Caco-2 (cell line): ENCODE measurements around the gene NRL. TPM values are rescaled to one million over a fixed set of nuclear protein-coding genes. Genes with fewer than 3 reads are reported as not detected.

ENCODE experiments used
- BruUV-seq: library from RNA; stranded (reverse); fragments of 400-500 nt; replicated peaks from 2 replicates; lab custom pipeline; 2021; lab: Mats Ljungman, UMichigan
- CTCF ChIA-PET: fragments of 300-600 bp; sonication (Branson Sonifier 250); formaldehyde crosslinking; loops from one replicate; lab custom pipeline; 2022; ENCODE audit warnings: antibody characterized with exemption; lab: Charles Lee
- POLR2A ChIA-PET: fragments of 300-600 bp; sonication (Branson Sonifier 250); formaldehyde crosslinking; loops from one replicate; lab custom pipeline; 2022; ENCODE audit warnings: antibody characterized with exemption; lab: Charles Lee
- DNase-seq, 2 experiments: peaks; one replicate each; pipeline versions ENCODE4 v3.0.0 to v3.0.0-alpha.2; 2020 to 2022
- H3K27me3 ChIP-seq: replicated peaks from 2 replicates; pipeline ENCODE4 v1.6.0; 2011; ENCODE audit warnings: low read length; ENCODE audit not compliant: control insufficient read depth, insufficient read depth
- H3K36me3 ChIP-seq: 2 replicates; pipeline ENCODE4 v1.5.1; 2011; ENCODE audit warnings: low read length; ENCODE audit not compliant: control insufficient read depth, insufficient read depth
- H3K4me1 ChIP-seq: fragments of 250-450 bp; sonication (Bioruptor Pico); 2 replicates; pipeline ENCODE4 v1.5.1; 2020; ENCODE audit warnings: mild to moderate bottlenecking
- H3K4me3 ChIP-seq: 2 replicates; pipeline ENCODE4 v1.5.1; 2011; ENCODE audit warnings: low read depth, mild to moderate bottlenecking, control low read depth, low read length
- H3K9me3 ChIP-seq: fragments of 250-450 bp; sonication (Bioruptor Pico); 2 replicates; pipeline ENCODE4 v1.5.1; 2020; ENCODE audit warnings: mild to moderate bottlenecking, moderate library complexity
- H3K27ac Mint-ChIP-seq: one replicate; pipeline ENCODE4 v1.8.0; 2022; ENCODE audit warnings: mixed read lengths; ENCODE audit not compliant: unreplicated experiment
- H3K27me3 Mint-ChIP-seq: one replicate; pipeline ENCODE4 v1.8.0; 2022; ENCODE audit warnings: mixed read lengths; ENCODE audit not compliant: insufficient read depth, unreplicated experiment
- H3K36me3 Mint-ChIP-seq: one replicate; pipeline ENCODE4 v1.8.0; 2022; ENCODE audit warnings: mild to moderate bottlenecking, mixed read lengths; ENCODE audit not compliant: insufficient read depth, unreplicated experiment
- H3K4me1 Mint-ChIP-seq: one replicate; pipeline ENCODE4 v1.8.0; 2022; ENCODE audit warnings: low read depth, mixed read lengths; ENCODE audit not compliant: unreplicated experiment
- H3K4me3 Mint-ChIP-seq: one replicate; pipeline ENCODE4 v1.8.0; 2022; ENCODE audit warnings: mild to moderate bottlenecking, moderate library complexity, mixed read lengths; ENCODE audit not compliant: unreplicated experiment
- H3K9me3 Mint-ChIP-seq: one replicate; pipeline ENCODE4 v1.8.0; 2022; ENCODE audit warnings: mixed read lengths; ENCODE audit not compliant: unreplicated experiment
- CTCF ChIP-seq, 2 experiments: fragments of 200-600 bp in 1 of 2; IDR thresholded peaks; 1 replicate in 1 of 2; 2 replicates in 1 of 2; pipeline versions ENCODE4 v1.5.1 to v1.8.0; 2011 to 2022; ENCODE audit warnings: antibody characterized with exemption in 1 of 2, control low read depth in 1 of 2, inconsistent platforms in 1 of 2, low read depth in 1 of 2, low read length in 1 of 2, mild to moderate bottlenecking in 1 of 2, moderate library complexity in 1 of 2; ENCODE audit not compliant: insufficient read depth in 1 of 2, severe bottlenecking in 1 of 2, unreplicated experiment in 1 of 2
- intact Hi-C: fragments of 100-400 bp; cut with micrococcal nuclease; formaldehyde crosslinking; loops from one replicate; pipeline ENCODE4 v1.10.0; 2022; ENCODE audit not compliant: unreplicated experiment
- total RNA-seq: library from RNA; stranded (reverse); gene quantifications from 2 replicates; pipeline ENCODE4 v1.2.3, GENCODE V29; 2022

The NRL gene
- total RNA-seq, 1 experiment from 2014 or later, result 2.1 TPM

- Histone ChIP-seq H3K4me1 (peaks cover 21% of the 10 kb centered on the region), H3K27me3 (no peaks in the 10 kb centered on the region), H3K9me3 (no peaks in the 10 kb centered on the region), H3K4me3 (peak within 1 kb of the TSS; percentile 60), H3K36me3 (peaks cover 3% of the 10 kb centered on the region)
- BruUV-seq, result TSS peak; percentile 62
- H3K4me3 Mint-ChIP-seq, result peak within 1 kb of the TSS; percentile 97
- POLR2A ChIA-PET, result interaction anchor here (0.6 to 3.2 kb wide), 18 partner anchors 11 to 442 kb away, joined by 3 to 72 read pairs (median 8); partner anchors contain the start of genes CARMIL3, DCAF11, EMC9 and IPO4
- peak; percentile 98 for DNase-seq
- peak within 1 kb of the TSS; percentile 99 for H3K27ac Mint-ChIP-seq
- H3K4me1 Mint-ChIP-seq, result peaks cover 24% of the 10 kb centered on the region
- CTCF ChIA-PET, result interaction anchor here (0.6 to 6.4 kb wide), 13 partner anchors 12 to 1017 kb away, joined by 3 to 129 read pairs (median 8); partner anchors contain the start of genes DCAF11, EMC9, IRF9 and NRL
- H3K9me3 Mint-ChIP-seq, result no peaks in the 10 kb centered on the region
- H3K36me3 Mint-ChIP-seq, result peaks cover 51% of the 10 kb centered on the region
- no peak for TF ChIP-seq CTCF (IDR thresholded peaks at IDR 0.05; ENCODE audit: insufficient read depth in 1 of 2, low read depth in 1 of 2, low read length in 1 of 2, severe bottlenecking in 1 of 2, unreplicated experiment in 1 of 2)
- H3K27me3 Mint-ChIP-seq, result no peaks in the 10 kb centered on the region
- intact Hi-C loops, result loop anchor here (1.0 kb wide), 1 partner anchor 20 kb away; the partner anchor contains the start of genes DCAF11 and NRL
Measured at GRCh38 chr14:24093901-24094840, 20.6 kb downstream of the NRL start, which contains the start of gene PCK2. Gene PCK2, plus strand, starts transcription at chr14:24094311. Its CDS starts 95 bp downstream, at chr14:24094406.

GRCh38 chr14:24093207-24093900 is 21.4 kb downstream of the NRL start:
- CTCF ChIA-PET, result interaction anchor here (0.6 to 6.4 kb wide), 14 partner anchors 12 to 1016 kb away, joined by 3 to 129 read pairs (median 8); partner anchors contain the start of genes DCAF11, EMC9, IRF9 and NRL
- Histone ChIP-seq H3K9me3 (no peaks in the 10 kb centered on the region), H3K4me3 (peak overlapping the region; percentile 60; the same call in 1 of the 2 replicates), H3K27me3 (no peaks in the 10 kb centered on the region), H3K36me3 (peaks cover 3% of the 10 kb centered on the region), H3K4me1 (peaks cover 21% of the 10 kb centered on the region)
- intact Hi-C loops, result no loop called here
- H3K9me3 Mint-ChIP-seq, result no peaks in the 10 kb centered on the region
- peak overlapping the region; percentile 99 for H3K27ac Mint-ChIP-seq
- no peak for TF ChIP-seq CTCF (IDR thresholded peaks at IDR 0.05; ENCODE audit: insufficient read depth in 1 of 2, low read depth in 1 of 2, low read length in 1 of 2, severe bottlenecking in 1 of 2, unreplicated experiment in 1 of 2)
- no peaks in the 10 kb centered on the region for H3K27me3 Mint-ChIP-seq
- POLR2A ChIA-PET, result interaction anchor here (0.6 to 3.2 kb wide), 16 partner anchors 12 to 442 kb away, joined by 3 to 72 read pairs (median 10); partner anchors contain the start of genes DCAF11, EMC9, IPO4 and IRF9
- peaks cover 45% of the 10 kb centered on the region for H3K36me3 Mint-ChIP-seq
- peak overlapping the region; percentile 97 for H3K4me3 Mint-ChIP-seq
- DNase-seq, result no peak
- TSS peak; percentile 80 for BruUV-seq
- peaks cover 24% of the 10 kb centered on the region for H3K4me1 Mint-ChIP-seq
